MM.1S (cell line): ENCODE results near the gene IGFBP1.

Experiments
- DNase-seq: peaks from one replicate; pipeline ENCODE4 v3.0.0-alpha.2; 2015
- H2AFZ ChIP-seq: fragments of 300-600 bp; sonication (generic); 2 replicates; pipeline ENCODE4 v1.6.0; 2016; ENCODE audit warnings: antibody characterized with exemption, low read length
- H3F3A ChIP-seq: fragments of 300-600 bp; sonication (generic); 2 replicates; pipeline ENCODE4 v1.6.1; 2016; ENCODE audit warnings: mild to moderate bottlenecking, antibody characterized with exemption, low read length, moderate library complexity, mixed read lengths; ENCODE audit not compliant: insufficient read depth
- H3K27ac ChIP-seq: fragments of 300-600 bp; sonication (generic); 2 replicates; pipeline ENCODE4 v1.5.1; 2016; ENCODE audit warnings: mild to moderate bottlenecking, low read length
- H3K27me3 ChIP-seq: fragments of 300-600 bp; sonication (generic); replicated peaks from 2 replicates; pipeline ENCODE4 v1.6.0; 2016; ENCODE audit warnings: low read length; ENCODE audit not compliant: insufficient read depth
- H3K36me3 ChIP-seq: fragments of 300-600 bp; sonication (generic); replicated peaks from 2 replicates; pipeline ENCODE4 v1.6.1; 2016; ENCODE audit warnings: mild to moderate bottlenecking, low read length, mixed read lengths; ENCODE audit not compliant: insufficient read depth
- H3K4me1 ChIP-seq: fragments of 300-600 bp; sonication (generic); 2 replicates; pipeline ENCODE4 v1.6.1; 2016; ENCODE audit warnings: low read length, mixed read lengths
- H3K4me2 ChIP-seq: fragments of 300-600 bp; sonication (generic); 2 replicates; pipeline ENCODE4 v1.6.0; 2016; ENCODE audit warnings: low read depth, low read length
- H3K4me3 ChIP-seq: fragments of 300-600 bp; sonication (generic); 2 replicates; pipeline ENCODE4 v1.5.1; 2016; ENCODE audit warnings: low read length, mixed read lengths
- H3K79me2 ChIP-seq: fragments of 300-600 bp; sonication (generic); 2 replicates; pipeline ENCODE4 v1.6.1; 2016; ENCODE audit warnings: mixed run types, low read length, mixed read lengths
- H3K9ac ChIP-seq: fragments of 300-600 bp; sonication (generic); 2 replicates; pipeline ENCODE4 v1.6.1; 2016; ENCODE audit warnings: low read length, mixed read lengths
- H3K9me2 ChIP-seq: fragments of 300-600 bp; sonication (generic); replicated peaks from 2 replicates; pipeline ENCODE4 v1.6.1; 2016; ENCODE audit warnings: mild to moderate bottlenecking, low read length, mixed read lengths; ENCODE audit not compliant: insufficient read depth
- H3K9me3 ChIP-seq: fragments of 300-600 bp; sonication (generic); replicated peaks from 2 replicates; pipeline ENCODE4 v1.6.1; 2016; ENCODE audit warnings: mild to moderate bottlenecking, low read length, mixed read lengths; ENCODE audit not compliant: insufficient read depth
- H4K20me1 ChIP-seq: fragments of 300-600 bp; sonication (generic); 2 replicates; pipeline ENCODE4 v1.6.1; 2016; ENCODE audit warnings: mild to moderate bottlenecking, low read length, moderate library complexity, mixed read lengths; ENCODE audit not compliant: insufficient read depth
- EZH2 ChIP-seq: fragments of 300-600 bp; sonication (generic); optimal IDR thresholded peaks from 2 replicates; pipeline ENCODE3; 2017; ENCODE audit warnings: low read depth, mild to moderate bottlenecking, antibody characterized with exemption, low read length, mixed read lengths
- EZH2phosphoT487 ChIP-seq: fragments of 300-600 bp; sonication (generic); IDR thresholded peaks from 2 replicates; pipeline ENCODE4 v1.6.1; 2018; ENCODE audit warnings: antibody characterized with exemption, low read length
- TF ChIP-seq, protein P1 (sequence below): fragments of 300-600 bp; sonication (generic); IDR thresholded peaks from 2 replicates; pipeline ENCODE4 v1.5.1; 2016; ENCODE audit warnings: antibody characterized with exemption, low read length, mixed read lengths

The IGFBP1 gene

DNA sequence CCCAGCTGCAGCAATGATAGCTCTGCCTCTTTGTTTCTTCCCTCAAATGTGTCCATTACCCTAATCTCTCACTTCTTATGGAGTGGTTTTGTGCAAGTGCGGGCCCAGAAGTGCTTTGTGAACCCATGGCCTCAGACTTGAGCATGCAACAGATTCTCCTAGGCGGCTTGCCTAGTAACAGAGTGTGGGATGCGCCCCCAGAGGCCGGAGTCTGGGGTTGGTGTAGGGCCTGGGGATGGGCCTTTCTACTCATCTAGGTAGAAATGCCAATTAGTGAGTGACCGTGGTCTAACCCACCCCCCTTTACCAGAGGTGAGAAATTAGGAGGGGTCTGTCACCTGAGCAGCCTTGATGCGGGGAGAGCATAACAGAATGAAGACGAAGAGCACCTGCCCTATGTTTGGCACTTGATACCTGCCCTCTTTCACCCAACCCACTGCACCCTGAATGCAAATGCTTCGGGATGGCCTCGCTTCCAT lies 7.0 kb upstream of the IGFBP1 start:
- no peak overlapping the region for H2AFZ ChIP-seq
- no peak overlapping the region for H3K27ac ChIP-seq
- no peaks in the 10 kb centered on the region for H3K9me3 ChIP-seq
- H3K4me1 ChIP-seq: peaks cover 13% of the 10 kb centered on the region
- H3K9me2 ChIP-seq: no peaks in the 10 kb centered on the region
- no peaks in the 10 kb centered on the region for H3K27me3 ChIP-seq
- TF ChIP-seq, protein P1, sequence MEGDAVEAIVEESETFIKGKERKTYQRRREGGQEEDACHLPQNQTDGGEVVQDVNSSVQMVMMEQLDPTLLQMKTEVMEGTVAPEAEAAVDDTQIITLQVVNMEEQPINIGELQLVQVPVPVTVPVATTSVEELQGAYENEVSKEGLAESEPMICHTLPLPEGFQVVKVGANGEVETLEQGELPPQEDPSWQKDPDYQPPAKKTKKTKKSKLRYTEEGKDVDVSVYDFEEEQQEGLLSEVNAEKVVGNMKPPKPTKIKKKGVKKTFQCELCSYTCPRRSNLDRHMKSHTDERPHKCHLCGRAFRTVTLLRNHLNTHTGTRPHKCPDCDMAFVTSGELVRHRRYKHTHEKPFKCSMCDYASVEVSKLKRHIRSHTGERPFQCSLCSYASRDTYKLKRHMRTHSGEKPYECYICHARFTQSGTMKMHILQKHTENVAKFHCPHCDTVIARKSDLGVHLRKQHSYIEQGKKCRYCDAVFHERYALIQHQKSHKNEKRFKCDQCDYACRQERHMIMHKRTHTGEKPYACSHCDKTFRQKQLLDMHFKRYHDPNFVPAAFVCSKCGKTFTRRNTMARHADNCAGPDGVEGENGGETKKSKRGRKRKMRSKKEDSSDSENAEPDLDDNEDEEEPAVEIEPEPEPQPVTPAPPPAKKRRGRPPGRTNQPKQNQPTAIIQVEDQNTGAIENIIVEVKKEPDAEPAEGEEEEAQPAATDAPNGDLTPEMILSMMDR: no peak
- TF ChIP-seq EZH2 (no peak), EZH2phosphoT487 (no peak)
- no peaks in the 10 kb centered on the region for H3K79me2 ChIP-seq
- no peak overlapping the region for H3K4me3 ChIP-seq
- H3K4me2 ChIP-seq: no peak overlapping the region
- no peaks in the 10 kb centered on the region for H3K36me3 ChIP-seq
- H3K9ac ChIP-seq: no peak overlapping the region
- peaks cover 9% of the 10 kb centered on the region; the same call in 1 of the 2 replicates for H3F3A ChIP-seq
- no peaks in the 10 kb centered on the region for H4K20me1 ChIP-seq
- no peak for DNase-seq

DNA sequence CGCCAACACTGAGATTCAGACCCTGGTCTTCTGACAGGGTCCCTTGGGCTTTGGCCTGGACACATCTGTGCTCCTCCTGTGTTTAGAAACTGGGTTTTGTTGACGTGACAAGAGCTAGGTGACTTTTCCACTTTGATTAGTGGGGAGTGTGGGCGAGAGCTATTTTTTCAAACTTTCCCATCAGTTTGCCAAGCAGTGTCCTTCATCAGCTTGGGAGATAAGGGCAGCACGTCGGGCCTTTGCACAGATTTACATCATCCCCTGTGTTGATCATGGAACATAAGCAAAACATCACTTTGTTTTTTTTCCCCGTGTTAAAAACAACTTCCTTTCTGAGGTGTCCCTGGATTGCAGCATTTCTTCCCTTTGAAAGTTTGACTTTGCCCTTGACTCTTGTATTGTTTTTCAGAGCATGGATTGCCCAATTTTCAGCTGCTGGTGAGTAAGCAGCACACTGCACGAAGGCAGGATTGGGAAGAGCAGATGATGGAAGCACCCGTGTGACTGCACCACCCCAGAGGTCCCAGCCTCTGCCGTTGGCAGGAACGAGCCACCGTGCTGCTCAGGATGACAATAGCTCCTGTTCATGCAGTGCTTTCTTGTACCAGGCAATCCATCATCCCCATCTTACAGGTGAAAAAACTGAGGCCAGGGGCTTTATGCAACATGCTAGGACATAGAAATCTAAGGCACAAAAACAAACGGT lies 6.4 kb upstream of the IGFBP1 start:
- no peaks in the 10 kb centered on the region for H3K9me2 ChIP-seq
- H3K27ac ChIP-seq: no peak overlapping the region
- peaks cover 8% of the 10 kb centered on the region; the same call in 1 of the 2 replicates for H3F3A ChIP-seq
- H3K36me3 ChIP-seq: no peaks in the 10 kb centered on the region
- no peak for DNase-seq
- no peak overlapping the region for H3K4me3 ChIP-seq
- no peaks in the 10 kb centered on the region for H3K79me2 ChIP-seq
- H3K4me1 ChIP-seq: peaks cover 8% of the 10 kb centered on the region
- no peak overlapping the region for H3K4me2 ChIP-seq
- H4K20me1 ChIP-seq: no peaks in the 10 kb centered on the region
- no peak overlapping the region for H2AFZ ChIP-seq
- H3K9me3 ChIP-seq: no peaks in the 10 kb centered on the region
- TF ChIP-seq EZH2 (no peak), EZH2phosphoT487 (no peak)
- TF ChIP-seq, protein P1: no peak
- no peaks in the 10 kb centered on the region for H3K27me3 ChIP-seq
- no peak overlapping the region for H3K9ac ChIP-seq

DNA sequence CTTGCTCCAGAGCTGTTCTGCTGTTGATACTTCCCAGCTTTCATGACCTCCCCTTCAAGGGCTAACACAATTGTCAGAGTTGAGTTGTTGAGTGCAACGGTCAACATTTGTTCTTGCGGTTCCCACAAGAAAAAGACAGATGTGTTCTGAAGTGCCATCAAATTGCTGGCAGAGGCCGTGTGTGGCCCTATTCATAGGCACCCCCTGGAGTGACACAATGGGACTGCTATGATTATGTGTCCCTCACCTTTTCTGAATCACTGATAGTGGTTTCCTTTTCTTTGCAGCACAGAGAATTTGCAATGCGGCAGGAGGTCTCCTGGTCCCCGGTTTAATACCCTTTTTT lies 5.8 kb upstream of the IGFBP1 start:
- no peak for DNase-seq
- no peaks in the 10 kb centered on the region for H3K9me3 ChIP-seq

More for the DNA sequence above, 5.8 kb upstream of the IGFBP1 start:
- H3K27me3 ChIP-seq: no peaks in the 10 kb centered on the region
- H4K20me1 ChIP-seq: no peaks in the 10 kb centered on the region
- no peak overlapping the region for H3K27ac ChIP-seq
- no peak overlapping the region for H2AFZ ChIP-seq
- no peaks in the 10 kb centered on the region for H3K36me3 ChIP-seq
- H3K9me2 ChIP-seq: no peaks in the 10 kb centered on the region
- H3K4me3 ChIP-seq: no peak overlapping the region
- no peak overlapping the region for H3K4me2 ChIP-seq
- H3K9ac ChIP-seq: no peak overlapping the region
- TF ChIP-seq, protein P1: no peak
- no peak for TF ChIP-seq EZH2phosphoT487
- TF ChIP-seq EZH2: no peak
- peaks cover 3% of the 10 kb centered on the region; the same call in 1 of the 2 replicates for H3K4me1 ChIP-seq
- H3F3A ChIP-seq: peaks cover 2% of the 10 kb centered on the region; the same call in 1 of the 2 replicates
- H3K79me2 ChIP-seq: no peaks in the 10 kb centered on the region
